GM08714 (cell line): Measurements from ENCODE around the gene ANKRD11.

Experiments
- H3K4me3 ChIP-seq: fragments of 200-500 bp; sonication (Bioruptor generic); 2 replicates; pipeline ENCODE4 v1.5.1; 2014; ENCODE audit warnings: mild to moderate bottlenecking, low read length, inconsistent platforms
- ZNF274 ChIP-seq: IDR thresholded peaks from 2 replicates; pipeline ENCODE4 v1.6.1; 2012; ENCODE audit warnings: mild to moderate bottlenecking, low read depth, low read length

The ANKRD11 gene

DNA sequence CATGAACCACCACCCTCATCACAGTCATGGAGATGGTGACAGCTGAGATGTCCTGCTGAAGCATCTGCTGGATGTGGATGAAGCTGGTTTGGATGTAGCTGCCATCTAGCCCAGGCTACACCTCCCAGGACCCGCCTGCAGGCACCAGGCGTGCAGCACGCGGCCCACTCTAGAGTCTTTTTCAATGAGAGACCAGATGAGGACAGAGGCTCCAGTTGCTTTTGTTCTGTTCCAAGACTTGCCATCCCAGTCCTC, 170.8 kb downstream of the ANKRD11 start:
- H3K4me3 ChIP-seq, result no peak overlapping the region

DNA sequence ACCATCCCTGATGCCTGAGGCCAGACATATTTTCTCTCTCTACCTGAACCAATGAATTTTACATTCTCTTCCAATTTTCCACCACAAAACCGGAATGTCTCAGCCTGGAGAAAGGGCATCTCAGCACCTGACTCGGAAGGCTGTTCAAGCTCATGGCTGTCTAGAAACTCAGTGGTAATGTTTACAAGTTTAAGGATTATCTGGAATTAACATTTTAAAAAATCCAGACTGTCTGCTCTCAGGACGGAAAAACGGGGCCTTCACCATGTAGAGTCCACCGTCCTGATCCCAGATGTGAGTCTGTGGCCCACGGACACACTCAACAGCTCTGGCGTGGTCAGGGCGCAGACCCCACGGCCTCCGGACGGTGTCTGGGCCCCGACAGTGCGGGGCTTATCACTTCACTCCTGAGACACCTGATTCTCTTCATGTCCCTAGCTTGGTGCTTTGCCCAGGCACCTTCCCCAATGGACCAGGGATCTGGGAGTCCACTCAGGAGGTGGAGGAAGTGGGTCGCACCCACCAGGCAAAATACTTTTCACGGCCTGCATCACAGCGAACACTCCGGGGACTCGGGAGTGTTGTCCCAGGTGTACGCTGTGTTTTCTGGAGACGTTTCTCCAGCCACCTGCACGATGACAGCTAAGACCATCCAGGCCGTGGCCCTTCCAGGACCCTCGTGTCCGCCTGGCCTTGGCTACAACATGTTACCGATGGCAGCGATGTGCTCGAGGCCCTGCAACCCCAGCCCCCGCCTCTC, 171.3 kb downstream of the ANKRD11 start:
- TF ChIP-seq ZNF274, result no peak
- no peak overlapping the region for H3K4me3 ChIP-seq

More for the DNA sequence above, 170.8 kb downstream of the ANKRD11 start:
- TF ChIP-seq ZNF274, result no peak

DNA sequence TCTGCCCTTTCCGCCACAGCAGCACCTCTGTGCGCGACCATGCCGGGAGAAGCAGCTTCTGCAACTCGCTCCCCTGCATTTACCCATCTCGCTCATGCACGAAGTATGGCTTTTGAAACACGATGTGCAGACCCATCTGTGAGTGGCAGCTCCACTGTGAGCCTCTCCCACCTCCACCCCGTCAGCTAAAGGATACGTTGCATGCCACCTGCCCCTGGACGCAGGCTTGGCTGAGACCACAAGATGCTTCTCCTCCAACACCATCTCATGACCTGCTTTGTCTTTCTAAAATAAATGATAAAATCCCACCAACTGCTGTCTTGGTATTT, 172.0 kb downstream of the ANKRD11 start:
- H3K4me3 ChIP-seq, result no peak overlapping the region
- no peak for TF ChIP-seq ZNF274

DNA sequence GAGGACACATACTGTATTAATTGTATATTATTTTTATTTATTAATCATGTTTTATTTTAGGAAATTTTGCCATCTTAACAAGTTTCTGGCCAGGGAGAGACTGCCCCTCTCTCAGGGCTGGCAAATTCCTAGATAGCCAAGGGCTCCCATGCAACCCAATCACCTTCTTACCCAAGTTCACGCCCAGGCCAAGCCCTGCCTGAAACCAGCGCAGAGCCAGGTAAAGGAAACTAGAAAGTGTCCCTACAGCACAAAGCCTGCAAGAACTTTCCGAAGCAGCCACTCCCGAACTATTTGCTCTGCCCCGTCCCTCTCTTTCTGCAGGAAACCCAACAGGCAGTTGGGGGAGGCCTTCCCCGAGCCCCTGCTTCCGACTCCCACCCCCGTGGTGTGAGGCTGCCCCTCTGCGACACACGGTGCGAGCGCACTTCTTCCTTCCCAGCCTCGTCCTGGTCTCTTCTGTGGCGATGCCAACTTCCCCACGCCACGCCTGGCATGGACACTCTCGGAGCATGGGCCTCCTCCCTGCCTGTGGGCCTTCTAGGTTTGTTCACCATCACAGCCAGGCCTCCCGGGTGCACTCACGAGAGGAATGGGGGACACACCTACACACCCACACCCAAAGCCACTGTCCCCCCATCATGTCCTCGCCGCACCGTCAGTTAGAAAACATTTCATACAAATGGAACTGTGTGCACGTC, 172.5 kb downstream of the ANKRD11 start:
- TF ChIP-seq ZNF274, result no peak
- H3K4me3 ChIP-seq, result no peak overlapping the region

DNA sequence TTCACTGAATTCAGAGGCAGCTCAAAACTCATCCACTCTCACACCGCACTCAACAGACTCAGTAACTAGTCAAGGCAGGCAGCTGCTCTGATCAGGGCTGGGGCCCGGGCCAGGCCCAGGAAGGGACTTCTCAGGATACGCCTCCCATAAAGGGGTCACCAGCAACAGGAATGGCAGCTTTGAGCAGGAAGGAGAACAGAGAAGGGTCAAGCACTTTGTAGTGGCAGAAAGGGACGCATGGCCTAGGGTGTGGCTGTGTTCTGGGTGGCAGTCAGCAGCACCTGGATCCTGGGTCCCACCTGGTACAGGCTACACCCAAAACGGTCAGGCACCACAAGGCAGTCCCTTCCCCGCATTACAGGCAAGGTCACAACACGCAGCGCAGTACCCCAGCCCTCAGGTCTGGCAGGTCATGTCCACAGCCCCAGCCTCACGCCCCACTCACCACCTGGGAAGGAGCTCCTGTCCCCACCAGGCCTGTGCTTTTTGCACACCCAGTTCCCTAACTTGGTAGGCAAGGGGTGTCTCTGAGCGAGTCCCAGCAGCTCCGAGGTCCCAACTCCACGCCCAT, 173.2 kb downstream of the ANKRD11 start:
- no peak for TF ChIP-seq ZNF274
- no peak overlapping the region for H3K4me3 ChIP-seq

DNA sequence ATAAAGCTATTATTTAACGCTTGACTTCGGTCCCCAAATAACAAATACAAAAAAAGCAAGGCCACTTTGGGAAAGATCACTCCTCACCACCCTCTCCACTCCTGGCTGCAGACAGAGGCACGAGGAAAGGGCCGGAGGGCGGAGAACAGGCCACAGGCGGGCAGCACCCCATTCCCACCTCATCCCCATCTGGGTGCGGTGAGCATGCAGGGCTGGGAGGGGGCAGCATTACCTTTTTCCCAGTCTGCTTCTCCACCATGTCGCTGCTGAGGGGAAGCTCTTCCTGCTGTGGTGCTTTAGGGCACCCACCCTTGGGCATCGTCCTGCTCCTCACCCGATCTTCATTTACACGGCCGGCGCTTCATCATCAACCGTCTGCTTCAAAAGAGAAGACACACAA, 173.7 kb downstream of the ANKRD11 start:
- no peak overlapping the region; the same call in 1 of the 2 replicates for H3K4me3 ChIP-seq
- TF ChIP-seq ZNF274, result no peak

DNA sequence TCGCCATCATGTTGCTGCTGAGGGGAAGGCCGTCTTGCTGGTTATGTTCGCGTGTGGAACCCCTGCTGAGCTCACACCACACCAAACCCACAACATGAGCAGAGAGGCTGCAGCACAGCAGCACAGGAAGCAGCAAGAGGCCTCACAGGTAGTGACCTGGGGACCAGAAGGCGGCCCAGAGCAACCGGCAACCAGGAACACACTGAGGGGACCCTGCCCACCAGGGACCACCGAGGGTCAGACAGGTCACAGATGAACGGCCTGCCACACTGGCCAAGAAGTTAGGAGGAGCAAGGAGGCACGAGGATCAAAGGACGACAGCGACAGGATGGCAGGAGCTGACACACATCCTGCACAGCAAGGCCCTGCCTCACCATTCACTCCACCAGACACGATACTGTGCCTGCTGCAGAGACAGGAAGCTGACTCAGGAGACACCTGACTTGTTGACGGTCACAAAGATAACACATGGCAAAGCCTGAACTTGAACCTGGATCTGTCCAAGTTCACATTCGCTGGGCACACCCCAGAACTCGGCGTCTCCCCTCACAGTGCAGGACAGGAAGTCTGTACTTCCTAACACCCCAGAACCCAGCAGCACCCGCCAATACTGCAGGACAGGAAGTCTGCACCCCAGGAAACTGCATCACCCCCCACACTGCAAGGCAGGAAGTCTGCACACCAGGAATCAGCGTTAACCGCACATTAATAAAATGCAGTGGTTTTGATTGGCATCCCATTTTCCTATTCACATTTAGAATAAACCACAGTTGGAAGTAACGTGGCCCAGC, 174.4 kb downstream of the ANKRD11 start:
- TF ChIP-seq ZNF274, result no peak
- no peak overlapping the region; the same call in 1 of the 2 replicates for H3K4me3 ChIP-seq

DNA sequence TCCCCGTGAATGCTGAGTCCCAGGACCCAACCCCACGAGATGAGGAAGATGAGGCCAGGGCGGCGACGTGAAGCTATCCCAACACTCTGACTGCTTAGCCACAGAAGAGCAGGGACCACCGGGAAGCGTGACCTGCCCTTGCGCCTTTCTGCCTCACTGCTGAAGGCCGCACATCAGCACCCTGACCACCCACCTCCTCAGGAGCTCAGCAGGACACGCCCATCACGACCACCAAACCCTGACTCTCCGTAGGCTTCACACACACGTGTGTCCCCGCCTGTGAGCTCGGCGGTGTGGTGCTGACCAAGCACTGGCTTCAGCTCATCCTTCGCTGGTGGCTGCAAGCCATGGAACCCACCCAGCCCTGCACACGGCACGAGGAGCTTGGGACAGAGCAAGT, 175.1 kb downstream of the ANKRD11 start:
- no peak overlapping the region for H3K4me3 ChIP-seq
- TF ChIP-seq ZNF274, result no peak

DNA sequence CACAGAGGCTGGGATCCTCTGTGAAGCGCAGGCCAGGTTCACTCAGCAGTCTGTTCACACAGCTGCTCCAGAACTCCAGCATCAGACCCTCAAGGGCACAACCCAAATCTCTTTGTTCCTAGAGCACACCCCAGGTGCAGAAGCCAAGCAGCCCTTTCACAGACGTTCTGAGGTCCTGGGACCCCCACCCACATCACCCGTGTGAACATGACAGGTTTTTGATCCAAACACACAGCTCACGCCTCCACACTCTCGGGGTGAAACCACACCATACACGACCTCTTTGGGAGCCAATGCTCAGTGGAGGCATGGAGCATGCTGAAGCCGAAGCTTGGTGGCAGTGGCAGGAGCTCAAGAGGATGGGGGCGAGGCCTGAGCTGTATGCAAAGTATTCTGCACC, 175.5 kb downstream of the ANKRD11 start:
- H3K4me3 ChIP-seq, result no peak overlapping the region
- TF ChIP-seq ZNF274, result no peak

DNA sequence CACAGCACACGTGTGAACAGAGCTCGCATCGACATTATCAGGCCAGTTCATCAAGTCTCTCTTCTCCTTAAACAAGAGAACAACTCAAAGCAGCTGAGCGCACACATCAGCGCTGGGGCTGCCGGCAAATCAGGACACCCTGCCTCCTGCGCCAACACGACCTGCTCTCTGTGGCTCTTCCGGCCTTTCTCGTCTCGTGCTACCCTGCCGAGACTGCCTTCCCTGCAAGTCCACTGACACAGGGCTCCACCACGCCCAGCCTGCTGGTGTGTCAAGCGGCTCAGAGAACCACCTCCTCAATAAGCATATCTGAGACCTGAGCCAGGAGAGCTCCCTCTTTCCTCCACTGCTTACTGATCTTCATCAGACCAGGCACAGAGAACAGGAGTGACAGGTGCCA, 176.0 kb downstream of the ANKRD11 start:
- no peak for TF ChIP-seq ZNF274
- H3K4me3 ChIP-seq, result no peak overlapping the region

DNA sequence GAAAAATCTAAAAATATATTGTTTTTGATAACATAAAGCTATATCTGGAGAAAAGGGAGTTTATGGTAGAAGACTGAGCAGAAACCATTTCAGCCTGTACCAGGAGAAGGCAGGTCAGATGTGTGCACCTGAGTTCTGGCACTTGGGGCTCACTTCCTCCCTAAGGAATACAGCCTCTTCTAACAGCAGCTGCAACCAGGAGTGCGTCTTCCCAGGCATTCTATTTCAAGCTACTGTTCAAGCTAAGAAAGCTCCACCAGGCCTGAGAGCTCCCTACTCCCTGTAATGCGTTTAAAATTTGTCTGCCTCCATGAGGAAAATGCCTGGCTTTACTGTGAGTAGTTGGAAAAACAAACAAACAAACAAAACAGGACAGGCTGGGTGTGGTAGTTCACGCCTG, 176.8 kb downstream of the ANKRD11 start:
- TF ChIP-seq ZNF274, result no peak
- no peak overlapping the region for H3K4me3 ChIP-seq

DNA sequence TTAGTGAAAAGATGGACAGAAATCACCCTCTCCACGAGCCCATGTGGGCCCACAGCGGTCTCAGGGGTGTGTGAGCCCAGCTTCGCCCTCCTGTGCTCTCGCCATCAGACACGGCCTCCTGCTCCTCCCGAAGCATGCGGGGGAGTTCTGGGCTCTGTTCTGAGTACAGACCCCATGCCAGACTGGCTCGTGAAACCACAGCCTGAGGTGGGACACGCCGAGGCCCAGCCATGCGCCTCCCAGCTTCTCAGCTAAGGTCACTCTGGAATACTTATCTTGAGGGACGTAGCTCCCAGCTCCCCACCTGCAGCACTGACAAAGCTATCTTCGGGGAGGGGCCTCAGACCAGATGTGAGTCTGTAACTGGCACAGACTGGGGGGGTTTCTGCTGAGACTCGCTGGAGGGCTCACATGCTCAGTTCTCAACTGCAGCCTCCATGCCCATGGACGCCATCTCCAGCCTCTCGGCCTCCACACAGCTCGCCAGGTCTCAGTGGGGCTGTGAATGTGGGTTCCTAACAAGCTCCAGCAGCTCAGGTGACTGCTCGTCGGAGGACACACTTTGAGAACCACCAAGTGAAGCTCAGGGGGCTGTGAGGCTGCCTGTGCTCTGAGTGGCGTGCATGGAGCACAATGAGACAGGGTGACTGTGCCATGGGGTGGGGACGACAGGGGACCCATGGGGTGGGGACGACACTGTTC, 177.6 kb downstream of the ANKRD11 start:
- no peak for TF ChIP-seq ZNF274

DNA sequence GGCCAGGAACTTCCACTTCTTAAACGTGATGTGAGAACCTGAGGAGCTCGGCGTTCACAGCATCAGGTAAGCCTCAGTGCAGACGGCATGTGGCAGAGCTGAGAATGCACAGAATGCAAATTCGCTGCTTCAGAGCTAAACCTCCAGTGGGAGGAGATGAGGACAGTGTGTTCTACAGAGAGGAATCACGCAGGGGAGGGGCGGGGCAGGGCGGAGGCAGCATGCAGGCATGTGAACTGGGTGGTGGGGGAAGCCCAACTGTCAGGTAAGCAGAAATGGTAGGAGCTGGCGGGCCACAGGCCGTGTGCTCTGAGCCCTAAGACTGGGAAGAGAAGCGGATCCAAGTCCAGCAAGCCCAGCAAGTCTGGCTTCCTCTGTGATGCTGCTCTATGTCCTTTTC, 178.2 kb downstream of the ANKRD11 start:
- no peak overlapping the region for H3K4me3 ChIP-seq
- TF ChIP-seq ZNF274, result no peak

More for the DNA sequence above, 177.6 kb downstream of the ANKRD11 start:
- H3K4me3 ChIP-seq, result no peak overlapping the region

DNA sequence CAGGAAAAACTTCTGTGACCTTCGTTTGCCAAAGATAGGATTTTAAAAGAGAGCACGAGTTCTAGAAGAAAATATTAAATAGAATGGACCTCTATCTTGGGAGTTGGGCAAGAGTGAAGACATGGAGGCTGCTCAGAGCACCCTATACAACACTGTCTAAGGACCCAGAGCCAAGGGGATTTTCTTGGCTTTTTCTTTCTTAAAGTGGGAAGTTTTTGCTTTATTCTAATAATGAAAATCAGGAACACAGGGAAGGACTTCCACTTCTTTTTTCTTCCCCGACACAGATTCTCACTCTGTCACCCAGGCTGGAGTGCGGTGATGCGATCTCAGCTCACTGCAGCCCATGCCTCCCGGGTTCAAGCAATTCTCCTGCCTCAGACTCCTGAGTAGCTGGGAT, 178.7 kb downstream of the ANKRD11 start:
- TF ChIP-seq ZNF274, result no peak
- no peak overlapping the region for H3K4me3 ChIP-seq
